ENCODE results near the gene SMCHD1. TPM values are rescaled to one million over a fixed set of nuclear protein-coding genes. Genes with fewer than 3 reads are reported as not detected.

The SMCHD1 gene
- total and polyA plus RNA-seq, 2 experiments from 2014 or later = 7.7 to 39.0 TPM

- no peak overlapping the region for H3K27ac ChIP-seq (ENCODE audit: low read depth)
- no peaks in the 10 kb centered on the region for H3F3A ChIP-seq (replicated peaks; ENCODE audit: low read depth)
- Mint-ChIP-seq H3K27me3 (ENCODE audit: insufficient read depth, low read depth, poor library complexity) (peaks cover 2% of the 10 kb centered on the region), H3K36me3 (ENCODE audit: low read depth) (peaks cover 41% of the 10 kb centered on the region), H3K27ac (no peak overlapping the region), H3K9me3 (no peaks in the 10 kb centered on the region), H3K4me3 (no peak overlapping the region), H3K4me1 (peaks cover 20% of the 10 kb centered on the region)
- H3K79me2 ChIP-seq (replicated peaks; ENCODE audit: insufficient read depth) = peaks cover 10% of the 10 kb centered on the region; the same call in 1 of the 2 replicates
- no peak for DNase-seq (ENCODE audit: low spot score)
- no peak overlapping the region for H3K4me2 ChIP-seq
- no peak overlapping the region for H2AFZ ChIP-seq
- TF ChIP-seq ZNF331 (CRISPR knock-in tag; IDR thresholded peaks at IDR 0.05; ENCODE audit: low read depth) (no peak), NANOG (IDR thresholded peaks at IDR 0.05; ENCODE audit: borderline replicate concordance) (no peak), EZH2 (IDR thresholded peaks at IDR 0.05; ENCODE audit: low read depth, unreplicated experiment) (no peak), CREB1 (CRISPR knock-in tag; IDR thresholded peaks at IDR 0.05; ENCODE audit: low read depth) (no peak), JUNB (IDR thresholded peaks at IDR 0.05; ENCODE audit: unreplicated experiment) (no peak), ZNF114 (CRISPR knock-in tag; IDR thresholded peaks at IDR 0.05) (no peak), ZNF462 (CRISPR knock-in tag; IDR thresholded peaks at IDR 0.05) (no peak)
- TF ChIP-seq, protein P1, sequence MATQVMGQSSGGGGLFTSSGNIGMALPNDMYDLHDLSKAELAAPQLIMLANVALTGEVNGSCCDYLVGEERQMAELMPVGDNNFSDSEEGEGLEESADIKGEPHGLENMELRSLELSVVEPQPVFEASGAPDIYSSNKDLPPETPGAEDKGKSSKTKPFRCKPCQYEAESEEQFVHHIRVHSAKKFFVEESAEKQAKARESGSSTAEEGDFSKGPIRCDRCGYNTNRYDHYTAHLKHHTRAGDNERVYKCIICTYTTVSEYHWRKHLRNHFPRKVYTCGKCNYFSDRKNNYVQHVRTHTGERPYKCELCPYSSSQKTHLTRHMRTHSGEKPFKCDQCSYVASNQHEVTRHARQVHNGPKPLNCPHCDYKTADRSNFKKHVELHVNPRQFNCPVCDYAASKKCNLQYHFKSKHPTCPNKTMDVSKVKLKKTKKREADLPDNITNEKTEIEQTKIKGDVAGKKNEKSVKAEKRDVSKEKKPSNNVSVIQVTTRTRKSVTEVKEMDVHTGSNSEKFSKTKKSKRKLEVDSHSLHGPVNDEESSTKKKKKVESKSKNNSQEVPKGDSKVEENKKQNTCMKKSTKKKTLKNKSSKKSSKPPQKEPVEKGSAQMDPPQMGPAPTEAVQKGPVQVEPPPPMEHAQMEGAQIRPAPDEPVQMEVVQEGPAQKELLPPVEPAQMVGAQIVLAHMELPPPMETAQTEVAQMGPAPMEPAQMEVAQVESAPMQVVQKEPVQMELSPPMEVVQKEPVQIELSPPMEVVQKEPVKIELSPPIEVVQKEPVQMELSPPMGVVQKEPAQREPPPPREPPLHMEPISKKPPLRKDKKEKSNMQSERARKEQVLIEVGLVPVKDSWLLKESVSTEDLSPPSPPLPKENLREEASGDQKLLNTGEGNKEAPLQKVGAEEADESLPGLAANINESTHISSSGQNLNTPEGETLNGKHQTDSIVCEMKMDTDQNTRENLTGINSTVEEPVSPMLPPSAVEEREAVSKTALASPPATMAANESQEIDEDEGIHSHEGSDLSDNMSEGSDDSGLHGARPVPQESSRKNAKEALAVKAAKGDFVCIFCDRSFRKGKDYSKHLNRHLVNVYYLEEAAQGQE (IDR thresholded peaks at IDR 0.05; ENCODE audit: unreplicated experiment) = no peak
- TF ChIP-seq, protein P2, sequence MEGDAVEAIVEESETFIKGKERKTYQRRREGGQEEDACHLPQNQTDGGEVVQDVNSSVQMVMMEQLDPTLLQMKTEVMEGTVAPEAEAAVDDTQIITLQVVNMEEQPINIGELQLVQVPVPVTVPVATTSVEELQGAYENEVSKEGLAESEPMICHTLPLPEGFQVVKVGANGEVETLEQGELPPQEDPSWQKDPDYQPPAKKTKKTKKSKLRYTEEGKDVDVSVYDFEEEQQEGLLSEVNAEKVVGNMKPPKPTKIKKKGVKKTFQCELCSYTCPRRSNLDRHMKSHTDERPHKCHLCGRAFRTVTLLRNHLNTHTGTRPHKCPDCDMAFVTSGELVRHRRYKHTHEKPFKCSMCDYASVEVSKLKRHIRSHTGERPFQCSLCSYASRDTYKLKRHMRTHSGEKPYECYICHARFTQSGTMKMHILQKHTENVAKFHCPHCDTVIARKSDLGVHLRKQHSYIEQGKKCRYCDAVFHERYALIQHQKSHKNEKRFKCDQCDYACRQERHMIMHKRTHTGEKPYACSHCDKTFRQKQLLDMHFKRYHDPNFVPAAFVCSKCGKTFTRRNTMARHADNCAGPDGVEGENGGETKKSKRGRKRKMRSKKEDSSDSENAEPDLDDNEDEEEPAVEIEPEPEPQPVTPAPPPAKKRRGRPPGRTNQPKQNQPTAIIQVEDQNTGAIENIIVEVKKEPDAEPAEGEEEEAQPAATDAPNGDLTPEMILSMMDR (conservative IDR thresholded peaks at IDR 0.05; ENCODE audit: low read depth in 2 of 2) = no peak
- H3K36me3 ChIP-seq (ENCODE audit: insufficient read depth) = no peaks in the 10 kb centered on the region
- no peak overlapping the region for H3K4me3 ChIP-seq
- H3K27me3 ChIP-seq (ENCODE audit: insufficient read depth) = no peaks in the 10 kb centered on the region
- no peak for ATAC-seq
- H4K20me1 ChIP-seq (replicated peaks; ENCODE audit: insufficient read depth) = 0 out of 2 replicates have a peak, but pooled peaks cover 4% of the 10 kb centered on the region
- peaks cover 8% of the 10 kb centered on the region; the same call in 1 of the 2 replicates for H3K4me1 ChIP-seq (ENCODE audit: insufficient read depth)
- H3K9me2 ChIP-seq (ENCODE audit: insufficient read depth) = no peaks in the 10 kb centered on the region
These were observed 58.6 kb downstream of the SMCHD1 start for GRCh38 chr18:2714140-2714539.
